ENCODE results near the gene KLF16. TPM values are rescaled to one million over a fixed set of nuclear protein-coding genes. Genes with fewer than 3 reads are reported as not detected.

The KLF16 gene
- total and polyA plus RNA-seq, 10 of the 15 experiments (the other 5 are each of a cell fraction or from before 2014, with no cell fraction given): 0.03 to 41.2 (median 2.6) TPM

GRCh38 chr19:1827566-1828278 lies 35.7 kb downstream of the KLF16 start:
- POLR2A ChIA-PET: no interaction called here

More at GRCh38 chr19:1827566-1828278, 35.7 kb downstream of the KLF16 start:
- WGBS (ENCODE audit: insufficient coverage, insufficient replicate concordance, low lambda C conversion rate, missing lambda C conversion rate): 86% methylated on average over 37 of the region's 41 CpGs
- H3K27me3 ChIP-seq (replicated peaks in 1 of 2; ENCODE audit: control insufficient read depth in 2 of 2, insufficient read depth in 2 of 2, low read length in 1 of 2): no peaks in the 10 kb centered on the region
- H3K4me1 ChIP-seq (ENCODE audit: control insufficient read depth, insufficient read depth, low read length): no peaks in the 10 kb centered on the region
- RAD21 ChIA-PET (ENCODE audit: unreplicated experiment): no interaction called here
- ATAC-seq (no peak), FAIRE-seq (no peak), DNase-seq (ENCODE audit: low read depth, low spot score) (no peak)
- intact Hi-C loops (cut with micrococcal nuclease; ENCODE audit: unreplicated experiment): no loop called here
- no peak overlapping the region for H3K4me2 ChIP-seq (ENCODE audit: control insufficient read depth, insufficient read depth)
- TF ChIP-seq MEF2B (IDR thresholded peaks at IDR 0.05; ENCODE audit: partially characterized antibody, poor library complexity, severe bottlenecking): no peak
- TF ChIP-seq TCF3 (IDR thresholded peaks at IDR 0.05; ENCODE audit: borderline replicate concordance, insufficient read depth, low read depth, low read length): no peak
- TF ChIP-seq WRNIP1 (IDR thresholded peaks at IDR 0.05; ENCODE audit: borderline replicate concordance, low read depth, low read length): no peak
- no peak for TF ChIP-seq NBN (IDR thresholded peaks at IDR 0.05)
- TF ChIP-seq SIX5 (IDR thresholded peaks at IDR 0.05; ENCODE audit: low read depth, low read length, severe bottlenecking): no peak
- no peak for TF ChIP-seq YY1 (IDR thresholded peaks at IDR 0.05; ENCODE audit: low read depth, low read length)
- TF ChIP-seq DPF2 (IDR thresholded peaks at IDR 0.05): no peak
- no peak for TF ChIP-seq EP300 (IDR thresholded peaks at IDR 0.05; ENCODE audit: borderline replicate concordance in 1 of 2, control insufficient read depth in 1 of 2, low read depth in 2 of 2, low read length in 2 of 2)
- TF ChIP-seq CREB1 (IDR thresholded peaks at IDR 0.05; ENCODE audit: low read depth): no peak
- TF ChIP-seq MLLT1 (IDR thresholded peaks at IDR 0.05): no peak
- TF ChIP-seq E2F4 (IDR thresholded peaks at IDR 0.05; ENCODE audit: low read depth, low read length): no peak
- no peak for TF ChIP-seq NRF1 (conservative IDR thresholded peaks at IDR 0.05; ENCODE audit: low read depth, low read length)
- peaks cover 2 to 6% of the 10 kb centered on the region in 2 experiments; a peak in 3 of 4 replicates for H3K36me3 ChIP-seq (ENCODE audit: control insufficient read depth in 2 of 2, insufficient read depth in 2 of 2, low read length in 1 of 2)
- H3K27ac ChIP-seq (ENCODE audit: control insufficient read depth, insufficient read depth): no peak overlapping the region
- CTCF ChIA-PET: interaction anchor here (2.1 to 2.7 kb wide), 2 partner anchors 10 to 35 kb away, joined by 10 to 19 read pairs; no protein-coding TSS in a partner anchor
- no peak overlapping the region for H3K4me3 ChIP-seq
- BruUV-seq (replicated peaks): TSS peak; percentile 44
- no peak overlapping the region for H2AFZ ChIP-seq (ENCODE audit: control insufficient read depth, low read depth, low read length)
- no peak overlapping the region for H3K9ac ChIP-seq (ENCODE audit: control insufficient read depth, insufficient read depth, low read length)
- no peaks in the 10 kb centered on the region; the same call in 1 of the 2 replicates for H3K79me2 ChIP-seq (ENCODE audit: control insufficient read depth, insufficient read depth, low read length)
- H4K20me1 ChIP-seq (ENCODE audit: control insufficient read depth, insufficient read depth): no peaks in the 10 kb centered on the region
- H3K9me3 ChIP-seq (replicated peaks; ENCODE audit: control insufficient read depth, insufficient read depth, low read length): no peaks in the 10 kb centered on the region
- in situ Hi-C loops (cut with MboI): no loop called here
- SMC1A ChIA-PET (ENCODE audit: uncharacterized antibody, unreplicated experiment): no interaction called here
